ENCODE results near the gene CSF2. TPM values are rescaled to one million over a fixed set of nuclear protein-coding genes. Genes with fewer than 3 reads are reported as not detected.
"Not testable (repeated sequence)": the region's sequence is repeated elsewhere in the genome, so short reads cannot be mapped to it uniquely, and the experiment has no call there.

CSF2 gene
- total RNA-seq, 1 donor: 3.5 TPM

GRCh38 chr5:132099905-132100304 lies 26.3 kb downstream of the CSF2 start:
- Histone ChIP-seq H3K4me3 (ENCODE audit: low read length) (no peak overlapping the region), H3K27me3 (ENCODE audit: insufficient read depth, low read length) (no peaks in the 10 kb centered on the region), H3K9me3 (ENCODE audit: low read depth, low read length) (no peaks in the 10 kb centered on the region), H3K4me1 (ENCODE audit: insufficient read depth, low read length) (peaks cover 64% of the 10 kb centered on the region)

GRCh38 chr5:132100672-132101261 lies 27.2 kb downstream of the CSF2 start:
- Histone ChIP-seq H3K9me3 (ENCODE audit: low read depth, low read length) (no peaks in the 10 kb centered on the region), H3K27me3 (ENCODE audit: insufficient read depth, low read length) (no peaks in the 10 kb centered on the region), H3K4me1 (ENCODE audit: insufficient read depth, low read length) (peaks cover 65% of the 10 kb centered on the region), H3K4me3 (ENCODE audit: low read length) (no peak overlapping the region)

- Histone ChIP-seq H3K27me3 (ENCODE audit: insufficient read depth, low read length) (no peaks in the 10 kb centered on the region), H3K4me1 (ENCODE audit: insufficient read depth, low read length) (peaks cover 65% of the 10 kb centered on the region), H3K4me3 (ENCODE audit: low read length) (no peak overlapping the region), H3K9me3 (ENCODE audit: low read depth, low read length) (no peaks in the 10 kb centered on the region)
Measured at GRCh38 chr5:132101385-132101880, 27.8 kb downstream of the CSF2 start.

GRCh38 chr5:132102101-132102701 lies 28.6 kb downstream of the CSF2 start:
- Histone ChIP-seq H3K4me1 (ENCODE audit: insufficient read depth, low read length) (peaks cover 65% of the 10 kb centered on the region), H3K4me3 (ENCODE audit: low read length) (no peak overlapping the region), H3K9me3 (ENCODE audit: low read depth, low read length) (no peaks in the 10 kb centered on the region), H3K27me3 (ENCODE audit: insufficient read depth, low read length) (no peaks in the 10 kb centered on the region)

GRCh38 chr5:132102944-132103331 lies 29.3 kb downstream of the CSF2 start:
- Histone ChIP-seq H3K4me3 (ENCODE audit: low read length) (no peak overlapping the region), H3K9me3 (ENCODE audit: low read depth, low read length) (no peaks in the 10 kb centered on the region), H3K27me3 (ENCODE audit: insufficient read depth, low read length) (no peaks in the 10 kb centered on the region), H3K4me1 (ENCODE audit: insufficient read depth, low read length) (peaks cover 65% of the 10 kb centered on the region)

GRCh38 chr5:132103332-132103951 lies 29.9 kb downstream of the CSF2 start:
- peaks cover 65% of the 10 kb centered on the region for H3K4me1 ChIP-seq (ENCODE audit: insufficient read depth, low read length)
- H3K4me3 ChIP-seq (ENCODE audit: low read length): no peak overlapping the region
- H3K27me3 ChIP-seq (ENCODE audit: insufficient read depth, low read length): no peaks in the 10 kb centered on the region
- H3K9me3 ChIP-seq (ENCODE audit: low read depth, low read length): no peaks in the 10 kb centered on the region

- Histone ChIP-seq H3K4me3 (ENCODE audit: low read length) (no peak overlapping the region), H3K9me3 (ENCODE audit: low read depth, low read length) (no peaks in the 10 kb centered on the region)
Measured at GRCh38 chr5:132103969-132104391, 30.4 kb downstream of the CSF2 start.

GRCh38 chr5:132104556-132104955 lies 31.0 kb downstream of the CSF2 start:
- no peaks in the 10 kb centered on the region for H3K9me3 ChIP-seq (ENCODE audit: low read depth, low read length)

More at GRCh38 chr5:132103969-132104391, 30.4 kb downstream of the CSF2 start:
- Histone ChIP-seq H3K4me1 (ENCODE audit: insufficient read depth, low read length) (peaks cover 63% of the 10 kb centered on the region), H3K27me3 (ENCODE audit: insufficient read depth, low read length) (no peaks in the 10 kb centered on the region)

GRCh38 chr5:132105688-132106087 lies 32.1 kb downstream of the CSF2 start:
- peaks cover 52% of the 10 kb centered on the region for H3K4me1 ChIP-seq (ENCODE audit: insufficient read depth, low read length)
- no peaks in the 10 kb centered on the region for H3K9me3 ChIP-seq (ENCODE audit: low read depth, low read length)
- H3K4me3 ChIP-seq (ENCODE audit: low read length): no peak overlapping the region
- no peaks in the 10 kb centered on the region for H3K27me3 ChIP-seq (ENCODE audit: insufficient read depth, low read length)

More at GRCh38 chr5:132104556-132104955, 31.0 kb downstream of the CSF2 start:
- H3K4me3 ChIP-seq (ENCODE audit: low read length): no peak overlapping the region
- H3K27me3 ChIP-seq (ENCODE audit: insufficient read depth, low read length): no peaks in the 10 kb centered on the region
- H3K4me1 ChIP-seq (ENCODE audit: insufficient read depth, low read length): peaks cover 57% of the 10 kb centered on the region

- H3K27me3 ChIP-seq (ENCODE audit: insufficient read depth, low read length); H3K4me3 ChIP-seq (ENCODE audit: low read length); H3K9me3 ChIP-seq (ENCODE audit: low read depth, low read length): not testable (repeated sequence)
- H3K4me1 ChIP-seq (ENCODE audit: insufficient read depth, low read length): peaks cover 30% of the 10 kb centered on the region
Measured at GRCh38 chr5:132108495-132108894, 34.9 kb downstream of the CSF2 start.

- H3K4me1 ChIP-seq (ENCODE audit: insufficient read depth, low read length): peaks cover 30% of the 10 kb centered on the region
Measured at GRCh38 chr5:132108957-132109356, 35.4 kb downstream of the CSF2 start.

GRCh38 chr5:132109494-132110053 lies 36.0 kb downstream of the CSF2 start:
- H3K4me3 ChIP-seq (ENCODE audit: low read length): no peak overlapping the region
- H3K9me3 ChIP-seq (ENCODE audit: low read depth, low read length): no peaks in the 10 kb centered on the region
- peaks cover 30% of the 10 kb centered on the region for H3K4me1 ChIP-seq (ENCODE audit: insufficient read depth, low read length)
- H3K27me3 ChIP-seq (ENCODE audit: insufficient read depth, low read length): no peaks in the 10 kb centered on the region

More at GRCh38 chr5:132108957-132109356, 35.4 kb downstream of the CSF2 start:
- H3K27me3 ChIP-seq (ENCODE audit: insufficient read depth, low read length); H3K9me3 ChIP-seq (ENCODE audit: low read depth, low read length); H3K4me3 ChIP-seq (ENCODE audit: low read length): not testable (repeated sequence)

- Histone ChIP-seq H3K4me3 (ENCODE audit: low read length) (no peak overlapping the region), H3K4me1 (ENCODE audit: insufficient read depth, low read length) (peaks cover 30% of the 10 kb centered on the region), H3K9me3 (ENCODE audit: low read depth, low read length) (no peaks in the 10 kb centered on the region), H3K27me3 (ENCODE audit: insufficient read depth, low read length) (no peaks in the 10 kb centered on the region)
Measured at GRCh38 chr5:132110195-132110594, 36.6 kb downstream of the CSF2 start.

GRCh38 chr5:132110930-132111329 lies 37.3 kb downstream of the CSF2 start:
- no peak overlapping the region for H3K4me3 ChIP-seq (ENCODE audit: low read length)
- H3K27me3 ChIP-seq (ENCODE audit: insufficient read depth, low read length): no peaks in the 10 kb centered on the region
- peaks cover 33% of the 10 kb centered on the region for H3K4me1 ChIP-seq (ENCODE audit: insufficient read depth, low read length)
- no peaks in the 10 kb centered on the region for H3K9me3 ChIP-seq (ENCODE audit: low read depth, low read length)

GRCh38 chr5:132112111-132112510 lies 38.5 kb downstream of the CSF2 start:
- no peaks in the 10 kb centered on the region for H3K9me3 ChIP-seq (ENCODE audit: low read depth, low read length)
- H3K4me3 ChIP-seq (ENCODE audit: low read length): no peak overlapping the region
- no peaks in the 10 kb centered on the region for H3K27me3 ChIP-seq (ENCODE audit: insufficient read depth, low read length)
- H3K4me1 ChIP-seq (ENCODE audit: insufficient read depth, low read length): peaks cover 39% of the 10 kb centered on the region
